Peyer's patch (tissue), 4 donors: ENCODE data around the gene EXOC4. TPM values are rescaled to one million over a fixed set of nuclear protein-coding genes. Genes with fewer than 3 reads are reported as not detected.

Experiments
- DNase-seq, 3 donors: peaks; one replicate each; pipeline ENCODE4 v3.0.0-alpha.2; 2017 to 2019
- H3K27ac ChIP-seq, 4 donors: fragments of 200-600 bp; sonication (generic); one replicate each; pipeline ENCODE4 v1.5.1; 2016 to 2019
- H3K27me3 ChIP-seq, 2 donors: fragments of 200-600 bp; sonication (generic); one replicate each; pipeline ENCODE4 v1.5.1; 2019
- H3K36me3 ChIP-seq, 3 donors: fragments of 200-600 bp; sonication (generic); one replicate each; pipeline ENCODE4 v1.5.1; 2016 to 2019
- H3K4me1 ChIP-seq, 4 donors: fragments of 200-600 bp; sonication (generic); one replicate each; pipeline ENCODE4 v1.5.1; 2016 to 2019
- H3K4me3 ChIP-seq, 4 donors: fragments of 200-600 bp; sonication (generic); 1 replicate in 3 of 4; 2 replicates in 1 of 4; pipeline ENCODE4 v1.5.1; 2016 to 2019; ENCODE audit warnings: mild to moderate bottlenecking in 1 of 4
- H3K9me3 ChIP-seq, 4 donors: fragments of 200-600 bp; sonication (generic); one replicate each; pipeline ENCODE4 v1.5.1; 2016 to 2019; ENCODE audit warnings: mild to moderate bottlenecking in 1 of 4
- POLR2A ChIP-seq, 2 donors: fragments of 450-650 bp; IDR thresholded peaks; one replicate each; pipeline ENCODE4 v1.5.1; 2017; ENCODE audit warnings: antibody characterized with exemption in 2 of 2, mild to moderate bottlenecking in 2 of 2, moderate library complexity in 2 of 2
- total RNA-seq, 4 donors: library from RNA; depleted of rRNA; stranded (reverse); fragments of >200 nt; gene quantifications; one replicate each; pipeline ENCODE4 v1.1.0, GENCODE V29; 2016
- TF ChIP-seq, protein P1 (sequence below), 6 experiments: fragments of 450-650 bp in 4 of 6; fragments of 200-600 bp in 2 of 6; sonication (generic) in 1 of 6; IDR thresholded peaks; one replicate each; pipeline ENCODE4 v1.5.1; 2017 to 2019; ENCODE audit warnings: antibody characterized with exemption in 6 of 6, mild to moderate bottlenecking in 3 of 6, moderate library complexity in 1 of 6

EXOC4 gene
- total RNA-seq, 4 donors from 2014 or later, result 128 to 502 (median 141) TPM

DNA sequence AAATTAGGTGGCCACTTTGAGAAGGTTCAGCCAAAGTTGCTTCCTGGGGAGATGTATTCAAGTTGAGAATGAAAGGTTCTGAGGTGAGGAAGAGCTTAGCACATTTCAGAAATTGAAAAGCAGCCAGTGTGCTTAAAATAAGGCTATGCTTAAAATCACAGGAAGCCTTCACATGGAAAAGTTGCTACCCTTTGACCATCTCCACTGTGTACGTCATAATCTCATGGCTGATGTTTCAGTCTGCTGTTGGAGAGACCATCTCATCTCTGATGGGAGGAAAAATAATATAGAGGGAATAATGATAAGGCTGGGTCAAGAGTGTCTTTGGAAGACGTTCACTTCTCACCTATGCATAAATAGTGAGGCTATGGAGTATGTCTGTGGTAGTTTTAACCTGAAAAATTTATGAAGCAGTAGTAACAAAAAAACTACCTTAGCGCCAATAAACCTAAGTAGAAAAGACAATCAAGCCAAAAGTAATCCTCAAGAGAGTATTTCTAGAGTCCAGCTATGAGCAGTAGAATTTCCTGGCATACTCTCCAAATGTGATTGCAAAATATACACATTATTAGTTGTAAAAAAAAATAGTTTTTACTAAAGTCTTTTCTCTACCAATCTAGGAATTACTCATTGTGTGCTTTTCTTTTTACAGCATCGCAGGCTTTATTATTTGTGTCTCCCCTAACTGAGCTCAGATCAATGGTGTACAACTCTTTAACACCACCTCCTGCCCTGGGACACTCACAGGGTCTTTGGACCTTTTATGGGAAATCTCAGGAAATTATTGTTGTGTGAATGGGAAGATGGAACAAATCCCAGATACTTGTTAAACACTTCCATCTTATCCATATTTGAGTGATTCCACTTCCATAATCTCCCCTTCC lies 439.1 kb downstream of the EXOC4 start:
- no peak for DNase-seq
- no peaks in the 10 kb centered on the region for H3K36me3 ChIP-seq
- no peaks in the 10 kb centered on the region for H3K27me3 ChIP-seq
- TF ChIP-seq POLR2A (IDR thresholded peaks at IDR 0.05), result no peak
- TF ChIP-seq, protein P1, sequence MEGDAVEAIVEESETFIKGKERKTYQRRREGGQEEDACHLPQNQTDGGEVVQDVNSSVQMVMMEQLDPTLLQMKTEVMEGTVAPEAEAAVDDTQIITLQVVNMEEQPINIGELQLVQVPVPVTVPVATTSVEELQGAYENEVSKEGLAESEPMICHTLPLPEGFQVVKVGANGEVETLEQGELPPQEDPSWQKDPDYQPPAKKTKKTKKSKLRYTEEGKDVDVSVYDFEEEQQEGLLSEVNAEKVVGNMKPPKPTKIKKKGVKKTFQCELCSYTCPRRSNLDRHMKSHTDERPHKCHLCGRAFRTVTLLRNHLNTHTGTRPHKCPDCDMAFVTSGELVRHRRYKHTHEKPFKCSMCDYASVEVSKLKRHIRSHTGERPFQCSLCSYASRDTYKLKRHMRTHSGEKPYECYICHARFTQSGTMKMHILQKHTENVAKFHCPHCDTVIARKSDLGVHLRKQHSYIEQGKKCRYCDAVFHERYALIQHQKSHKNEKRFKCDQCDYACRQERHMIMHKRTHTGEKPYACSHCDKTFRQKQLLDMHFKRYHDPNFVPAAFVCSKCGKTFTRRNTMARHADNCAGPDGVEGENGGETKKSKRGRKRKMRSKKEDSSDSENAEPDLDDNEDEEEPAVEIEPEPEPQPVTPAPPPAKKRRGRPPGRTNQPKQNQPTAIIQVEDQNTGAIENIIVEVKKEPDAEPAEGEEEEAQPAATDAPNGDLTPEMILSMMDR (IDR thresholded peaks at IDR 0.05), result no peak
- no peak overlapping the region for H3K27ac ChIP-seq
- H3K4me1 ChIP-seq, result no peaks in the 10 kb centered on the region
- H3K9me3 ChIP-seq, result no peaks in the 10 kb centered on the region
- no peak overlapping the region for H3K4me3 ChIP-seq

DNA sequence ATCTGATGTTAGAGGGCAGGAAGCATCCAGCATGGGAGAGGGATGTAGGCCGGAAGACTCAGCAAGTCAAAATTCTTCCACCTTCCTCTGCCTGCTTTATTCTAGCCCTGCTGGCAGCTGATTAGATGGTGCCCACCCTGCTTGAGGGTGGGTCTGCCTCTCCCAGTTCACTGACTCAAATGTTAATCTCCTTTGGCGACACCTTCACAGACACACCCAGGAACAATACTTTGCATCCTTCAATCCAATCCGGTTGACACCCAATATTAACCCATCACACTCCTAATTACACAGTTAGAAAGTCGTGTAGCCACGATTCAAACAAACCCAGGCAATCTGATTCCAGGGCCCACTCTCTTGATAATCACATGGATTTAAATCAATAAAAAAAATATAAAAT lies 440.4 kb downstream of the EXOC4 start:
- no peak for DNase-seq
- Histone ChIP-seq H3K36me3 (no peaks in the 10 kb centered on the region), H3K9me3 (no peaks in the 10 kb centered on the region), H3K4me3 (no peak overlapping the region), H3K27me3 (no peaks in the 10 kb centered on the region), H3K27ac (no peak overlapping the region), H3K4me1 (no peaks in the 10 kb centered on the region)
- TF ChIP-seq, protein P1 (IDR thresholded peaks at IDR 0.05), result no peak
- no peak for TF ChIP-seq POLR2A (IDR thresholded peaks at IDR 0.05)

DNA sequence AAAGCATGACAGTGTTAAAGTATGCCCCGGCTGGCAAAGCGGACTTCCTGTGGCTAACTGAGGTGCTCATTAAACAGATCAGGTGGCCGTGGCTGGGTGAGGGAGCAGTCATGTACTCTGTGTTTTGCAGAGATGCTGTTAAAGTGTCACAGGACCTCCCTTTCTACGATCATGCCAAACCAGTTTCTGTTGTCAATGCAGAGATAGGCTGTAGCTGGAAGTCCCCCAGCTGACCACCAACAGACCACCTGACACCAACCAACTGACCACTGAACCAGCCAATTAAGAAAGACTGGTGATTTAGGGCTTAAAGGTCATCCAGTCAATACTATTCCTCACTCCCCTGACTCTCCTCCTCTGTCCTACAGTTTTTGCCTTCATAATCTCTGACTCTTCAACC lies 443.2 kb downstream of the EXOC4 start:
- Histone ChIP-seq H3K27ac (no peak overlapping the region), H3K9me3 (no peaks in the 10 kb centered on the region), H3K4me3 (no peak overlapping the region), H3K4me1 (no peaks in the 10 kb centered on the region), H3K36me3 (no peaks in the 10 kb centered on the region), H3K27me3 (no peaks in the 10 kb centered on the region)
- DNase-seq, result no peak
- TF ChIP-seq, protein P1 (IDR thresholded peaks at IDR 0.05), result no peak
- no peak for TF ChIP-seq POLR2A (IDR thresholded peaks at IDR 0.05)

DNA sequence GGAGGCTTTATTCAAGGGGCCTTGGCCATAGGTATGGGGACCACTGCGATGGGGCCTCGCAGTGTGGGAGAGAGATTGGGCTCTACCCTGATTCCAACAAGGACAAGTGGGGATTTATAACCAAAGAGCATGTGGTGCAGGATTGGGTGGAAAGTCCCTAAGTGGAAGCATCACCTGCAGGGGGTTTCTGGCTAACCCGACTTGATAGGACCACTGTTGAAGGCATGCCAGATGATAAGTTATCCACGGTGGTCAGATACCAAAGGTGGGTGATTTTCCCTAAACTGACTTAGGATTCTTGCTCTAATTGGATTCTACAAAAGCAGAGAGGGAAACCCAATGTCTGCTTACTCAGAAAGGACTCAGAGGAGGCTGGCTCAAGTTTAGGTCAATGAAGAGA lies 444.7 kb downstream of the EXOC4 start:
- Histone ChIP-seq H3K4me3 (no peak overlapping the region), H3K27me3 (no peaks in the 10 kb centered on the region), H3K27ac (no peak overlapping the region), H3K4me1 (no peaks in the 10 kb centered on the region), H3K36me3 (no peaks in the 10 kb centered on the region), H3K9me3 (no peaks in the 10 kb centered on the region)
- TF ChIP-seq, protein P1 (IDR thresholded peaks at IDR 0.05), result no peak
- TF ChIP-seq POLR2A (IDR thresholded peaks at IDR 0.05), result no peak
- DNase-seq, result no peak

DNA sequence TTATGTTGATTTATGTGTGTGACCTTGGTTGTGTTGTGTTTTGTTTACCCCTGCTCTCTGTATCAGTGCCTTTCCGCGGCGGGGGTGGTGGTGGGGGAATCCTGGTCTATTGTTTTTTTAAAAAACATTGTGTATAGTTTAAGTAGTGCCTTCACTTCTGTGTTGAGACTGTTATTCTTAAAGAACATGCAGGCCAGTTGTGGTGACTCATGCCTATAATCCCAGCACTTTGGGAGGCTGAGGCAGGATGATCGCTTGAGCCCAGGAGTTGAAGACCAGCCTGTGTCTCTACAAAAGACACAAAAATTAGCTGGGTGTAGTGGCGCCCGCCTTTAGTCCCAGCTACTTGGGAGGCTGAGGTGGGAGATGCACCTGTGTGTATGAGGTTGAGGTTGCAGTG lies 445.2 kb downstream of the EXOC4 start:
- Histone ChIP-seq H3K27ac (no peak overlapping the region), H3K4me1 (no peaks in the 10 kb centered on the region), H3K9me3 (no peaks in the 10 kb centered on the region), H3K4me3 (no peak overlapping the region), H3K27me3 (no peaks in the 10 kb centered on the region), H3K36me3 (no peaks in the 10 kb centered on the region)
- TF ChIP-seq POLR2A (IDR thresholded peaks at IDR 0.05), result no peak
- TF ChIP-seq, protein P1 (IDR thresholded peaks at IDR 0.05), result no peak
- DNase-seq, result no peak
